ENCODE results near the gene EDARADD. TPM values are rescaled to one million over a fixed set of nuclear protein-coding genes. Genes with fewer than 3 reads are reported as not detected.

Gene EDARADD
- total RNA-seq, 1 donor from 2014 or later = 2.6 TPM

- no peak for TF ChIP-seq CTCF (IDR thresholded peaks at IDR 0.05; ENCODE audit: insufficient read depth, low read length, severe bottlenecking)
- FAIRE-seq (no peak), DNase-seq (ENCODE audit: low read depth) (peak; percentile 35)
- Histone ChIP-seq H3K27me3 (ENCODE audit: control insufficient read depth, insufficient read depth, low read length) (no peaks in the 10 kb centered on the region), H3K4me3 (ENCODE audit: low read depth, low read length) (peak overlapping the region; percentile 82), H3K36me3 (ENCODE audit: control insufficient read depth, insufficient read depth, low read length) (no peaks in the 10 kb centered on the region)
Measured at GRCh38 chr1:236395947-236396664, 2.0 kb downstream of the EDARADD start.

GRCh38 chr1:236396665-236397043 is 2.6 kb downstream of the EDARADD start:
- TF ChIP-seq CTCF (IDR thresholded peaks at IDR 0.05; ENCODE audit: insufficient read depth, low read length, severe bottlenecking) = no peak
- H3K36me3 ChIP-seq (ENCODE audit: control insufficient read depth, insufficient read depth, low read length) = no peaks in the 10 kb centered on the region
- DNase-seq (ENCODE audit: low read depth) = no peak
- no peak for FAIRE-seq
- no peak overlapping the region for H3K4me3 ChIP-seq (ENCODE audit: low read depth, low read length)
- no peaks in the 10 kb centered on the region for H3K27me3 ChIP-seq (ENCODE audit: control insufficient read depth, insufficient read depth, low read length)

DNA sequence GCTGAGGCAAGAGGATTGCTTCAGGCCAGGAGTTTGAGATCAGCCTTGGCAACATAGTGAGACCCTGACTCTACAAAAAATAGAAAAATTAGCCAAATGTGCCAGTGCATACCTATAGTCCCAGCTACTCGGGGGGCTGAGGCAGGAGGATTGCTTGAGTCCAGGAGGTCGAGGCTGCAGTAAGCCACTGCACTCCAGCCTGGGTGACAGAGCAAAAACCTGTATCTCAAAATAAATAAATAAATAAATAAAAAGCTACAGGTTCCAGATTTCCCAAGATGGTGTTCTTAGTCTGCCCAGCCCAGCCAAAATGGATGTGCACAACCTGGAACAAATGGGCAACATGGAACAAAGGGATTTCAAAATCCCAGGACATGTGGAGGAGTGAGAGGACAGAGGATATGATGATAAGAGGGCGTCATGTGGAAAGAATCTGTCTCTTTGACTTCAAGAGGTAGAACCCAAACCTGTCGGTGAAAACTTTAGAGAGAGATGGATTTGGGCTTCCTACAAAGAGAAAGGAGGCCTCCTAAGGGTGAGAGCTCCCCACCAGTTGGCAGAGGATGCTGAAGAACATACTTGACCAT is 3.2 kb downstream of the EDARADD start:
- peak; percentile 37 for DNase-seq (ENCODE audit: low read depth)
- no peak for FAIRE-seq

GRCh38 chr1:236398538-236398937 is 4.5 kb downstream of the EDARADD start:
- FAIRE-seq (no peak), DNase-seq (ENCODE audit: low read depth) (no peak)
- Histone ChIP-seq H3K27me3 (ENCODE audit: control insufficient read depth, insufficient read depth, low read length) (no peaks in the 10 kb centered on the region), H3K36me3 (ENCODE audit: control insufficient read depth, insufficient read depth, low read length) (no peaks in the 10 kb centered on the region), H3K4me3 (ENCODE audit: low read depth, low read length) (no peak overlapping the region)
- no peak for TF ChIP-seq CTCF (IDR thresholded peaks at IDR 0.05; ENCODE audit: insufficient read depth, low read length, severe bottlenecking)

More for the DNA sequence above, 3.2 kb downstream of the EDARADD start:
- Histone ChIP-seq H3K36me3 (ENCODE audit: control insufficient read depth, insufficient read depth, low read length) (no peaks in the 10 kb centered on the region), H3K27me3 (ENCODE audit: control insufficient read depth, insufficient read depth, low read length) (no peaks in the 10 kb centered on the region), H3K4me3 (ENCODE audit: low read depth, low read length) (no peak overlapping the region)
- TF ChIP-seq CTCF (IDR thresholded peaks at IDR 0.05; ENCODE audit: insufficient read depth, low read length, severe bottlenecking) = no peak

DNA sequence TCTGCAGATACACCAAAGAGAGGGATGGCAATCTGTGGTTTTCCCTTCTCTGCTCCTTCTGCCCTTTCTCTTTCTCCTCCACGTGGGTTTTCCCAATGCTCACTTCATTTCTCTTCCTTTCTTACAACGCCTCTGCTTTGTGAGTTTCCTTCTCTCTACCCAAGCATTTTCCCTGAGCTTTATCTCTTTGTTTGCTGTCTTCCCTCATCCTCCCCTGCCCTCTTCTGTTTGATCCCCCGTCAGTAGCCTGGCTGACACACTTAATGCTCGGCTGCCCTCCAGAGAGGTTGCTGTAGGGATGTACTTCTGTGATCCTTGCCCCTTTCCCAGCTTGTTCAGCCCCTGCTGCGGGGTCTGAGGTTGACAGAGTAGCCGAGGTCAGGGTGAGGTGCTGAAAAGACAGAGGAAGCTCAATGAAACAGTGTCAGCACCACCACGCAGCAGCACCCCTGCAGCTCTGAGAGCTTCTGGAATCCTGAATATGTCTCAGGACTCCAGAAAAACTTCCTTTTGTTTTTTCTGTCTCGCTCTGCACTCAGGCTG is 6.0 kb downstream of the EDARADD start:
- FAIRE-seq = no peak
- H3K4me3 ChIP-seq (ENCODE audit: low read depth, low read length) = no peak overlapping the region
- no peak for TF ChIP-seq CTCF (IDR thresholded peaks at IDR 0.05; ENCODE audit: insufficient read depth, low read length, severe bottlenecking)

More for the DNA sequence above, 6.0 kb downstream of the EDARADD start:
- no peaks in the 10 kb centered on the region for H3K27me3 ChIP-seq (ENCODE audit: control insufficient read depth, insufficient read depth, low read length)
- no peak for DNase-seq (ENCODE audit: low read depth)
- H3K36me3 ChIP-seq (ENCODE audit: control insufficient read depth, insufficient read depth, low read length) = no peaks in the 10 kb centered on the region
